Uterus (tissue), 2 donors: ENCODE results near the gene TLL1.

Experiments used
- CTCF ChIP-seq, 4 experiments: fragments of 200-600 bp in 2 of 4; fragments of 450-650 bp in 2 of 4; sonication (generic) in 2 of 4; IDR thresholded peaks; one replicate each; pipeline ENCODE4 v1.5.1; 2016 to 2019; ENCODE audit warnings: antibody characterized with exemption in 4 of 4, mild to moderate bottlenecking in 2 of 4, moderate library complexity in 1 of 4
- POLR2A ChIP-seq, 2 donors: fragments of 450-650 bp; IDR thresholded peaks; one replicate each; pipeline ENCODE4 v1.6.1; 2016; ENCODE audit warnings: antibody characterized with exemption in 2 of 2, mild to moderate bottlenecking in 1 of 2, moderate library complexity in 1 of 2

- no peak for TF ChIP-seq CTCF (IDR thresholded peaks at IDR 0.05)
- TF ChIP-seq POLR2A (IDR thresholded peaks at IDR 0.05), result no peak
These were observed 139.3 kb downstream of the TLL1 start for GRCh38 chr4:166012129-166013030.
